Measurements from ENCODE around the gene ABHD5.

ABHD5 gene

GRCh38 chr3:43710607-43711006, 19.9 kb downstream of the ABHD5 start:
- no peaks in the 10 kb centered on the region for H3K79me2 ChIP-seq (ENCODE audit: low read length)
- no peak for DNase-seq

GRCh38 chr3:43718296-43718695, 27.6 kb downstream of the ABHD5 start:
- Histone ChIP-seq H3K36me3 (replicated peaks; ENCODE audit: insufficient read depth, low read length) (no peaks in the 10 kb centered on the region), H3K4me1 (ENCODE audit: low read length) (no peaks in the 10 kb centered on the region), H3K79me2 (ENCODE audit: low read length) (no peaks in the 10 kb centered on the region), H3F3A (ENCODE audit: insufficient read depth, low read length) (no peaks in the 10 kb centered on the region), H3K27ac (ENCODE audit: low read length) (no peak overlapping the region), H3K9me3 (replicated peaks; ENCODE audit: insufficient read depth, low read length) (no peaks in the 10 kb centered on the region), H2AFZ (ENCODE audit: low read length) (no peak overlapping the region), H3K4me3 (ENCODE audit: low read length) (no peak overlapping the region), H3K4me2 (ENCODE audit: low read depth, low read length) (no peak overlapping the region), H3K27me3 (replicated peaks; ENCODE audit: insufficient read depth, low read length) (no peaks in the 10 kb centered on the region), H3K9me2 (replicated peaks; ENCODE audit: insufficient read depth, low read length) (no peaks in the 10 kb centered on the region), H3K9ac (ENCODE audit: low read length) (no peak overlapping the region), H4K20me1 (ENCODE audit: insufficient read depth, low read length) (no peaks in the 10 kb centered on the region)
- DNase-seq, result no peak
- TF ChIP-seq EZH2 (optimal IDR thresholded peaks at IDR 0.05; ENCODE audit: low read depth, low read length) (no peak), CTCF (IDR thresholded peaks at IDR 0.05; ENCODE audit: low read length) (no peak), EZH2phosphoT487 (IDR thresholded peaks at IDR 0.05; ENCODE audit: low read length) (no peak)

More at GRCh38 chr3:43710607-43711006, 19.9 kb downstream of the ABHD5 start:
- no peaks in the 10 kb centered on the region for H3K9me2 ChIP-seq (replicated peaks; ENCODE audit: insufficient read depth, low read length)
- no peak overlapping the region for H3K27ac ChIP-seq (ENCODE audit: low read length)
- H3K4me2 ChIP-seq (ENCODE audit: low read depth, low read length), result no peak overlapping the region
- TF ChIP-seq EZH2phosphoT487 (IDR thresholded peaks at IDR 0.05; ENCODE audit: low read length), result no peak
- no peak for TF ChIP-seq EZH2 (optimal IDR thresholded peaks at IDR 0.05; ENCODE audit: low read depth, low read length)
- TF ChIP-seq CTCF (IDR thresholded peaks at IDR 0.05; ENCODE audit: low read length), result no peak
- H2AFZ ChIP-seq (ENCODE audit: low read length), result no peak overlapping the region
- no peaks in the 10 kb centered on the region; the same call in 1 of the 2 replicates for H3K36me3 ChIP-seq (replicated peaks; ENCODE audit: insufficient read depth, low read length)
- H3F3A ChIP-seq (ENCODE audit: insufficient read depth, low read length), result no peaks in the 10 kb centered on the region
- no peaks in the 10 kb centered on the region for H3K4me1 ChIP-seq (ENCODE audit: low read length)
- no peaks in the 10 kb centered on the region for H3K27me3 ChIP-seq (replicated peaks; ENCODE audit: insufficient read depth, low read length)
- H3K9me3 ChIP-seq (replicated peaks; ENCODE audit: insufficient read depth, low read length), result no peaks in the 10 kb centered on the region
- H4K20me1 ChIP-seq (ENCODE audit: insufficient read depth, low read length), result no peaks in the 10 kb centered on the region
- H3K4me3 ChIP-seq (ENCODE audit: low read length), result no peak overlapping the region
- H3K9ac ChIP-seq (ENCODE audit: low read length), result no peak overlapping the region

- H3K27me3 ChIP-seq (replicated peaks; ENCODE audit: insufficient read depth, low read length), result no peaks in the 10 kb centered on the region
- H3K4me3 ChIP-seq (ENCODE audit: low read length), result no peak overlapping the region
- no peaks in the 10 kb centered on the region for H3K9me3 ChIP-seq (replicated peaks; ENCODE audit: insufficient read depth, low read length)
- TF ChIP-seq CTCF (IDR thresholded peaks at IDR 0.05; ENCODE audit: low read length) (no peak), EZH2phosphoT487 (IDR thresholded peaks at IDR 0.05; ENCODE audit: low read length) (no peak), EZH2 (optimal IDR thresholded peaks at IDR 0.05; ENCODE audit: low read depth, low read length) (no peak)
- H2AFZ ChIP-seq (ENCODE audit: low read length), result no peak overlapping the region
- no peak overlapping the region for H3K27ac ChIP-seq (ENCODE audit: low read length)
- no peaks in the 10 kb centered on the region for H3K79me2 ChIP-seq (ENCODE audit: low read length)
- DNase-seq, result no peak
- H4K20me1 ChIP-seq (ENCODE audit: insufficient read depth, low read length), result no peaks in the 10 kb centered on the region
- no peaks in the 10 kb centered on the region for H3K4me1 ChIP-seq (ENCODE audit: low read length)
- H3F3A ChIP-seq (ENCODE audit: insufficient read depth, low read length), result no peaks in the 10 kb centered on the region
- no peak overlapping the region for H3K9ac ChIP-seq (ENCODE audit: low read length)
- H3K36me3 ChIP-seq (replicated peaks; ENCODE audit: insufficient read depth, low read length), result no peaks in the 10 kb centered on the region
- no peaks in the 10 kb centered on the region for H3K9me2 ChIP-seq (replicated peaks; ENCODE audit: insufficient read depth, low read length)
- no peak overlapping the region for H3K4me2 ChIP-seq (ENCODE audit: low read depth, low read length)
Observed at GRCh38 chr3:43723121-43723734, 32.5 kb downstream of the ABHD5 start.

Data from MM.1S (cell line).